Measurements from ENCODE around the gene CFD.

The CFD gene

DNA sequence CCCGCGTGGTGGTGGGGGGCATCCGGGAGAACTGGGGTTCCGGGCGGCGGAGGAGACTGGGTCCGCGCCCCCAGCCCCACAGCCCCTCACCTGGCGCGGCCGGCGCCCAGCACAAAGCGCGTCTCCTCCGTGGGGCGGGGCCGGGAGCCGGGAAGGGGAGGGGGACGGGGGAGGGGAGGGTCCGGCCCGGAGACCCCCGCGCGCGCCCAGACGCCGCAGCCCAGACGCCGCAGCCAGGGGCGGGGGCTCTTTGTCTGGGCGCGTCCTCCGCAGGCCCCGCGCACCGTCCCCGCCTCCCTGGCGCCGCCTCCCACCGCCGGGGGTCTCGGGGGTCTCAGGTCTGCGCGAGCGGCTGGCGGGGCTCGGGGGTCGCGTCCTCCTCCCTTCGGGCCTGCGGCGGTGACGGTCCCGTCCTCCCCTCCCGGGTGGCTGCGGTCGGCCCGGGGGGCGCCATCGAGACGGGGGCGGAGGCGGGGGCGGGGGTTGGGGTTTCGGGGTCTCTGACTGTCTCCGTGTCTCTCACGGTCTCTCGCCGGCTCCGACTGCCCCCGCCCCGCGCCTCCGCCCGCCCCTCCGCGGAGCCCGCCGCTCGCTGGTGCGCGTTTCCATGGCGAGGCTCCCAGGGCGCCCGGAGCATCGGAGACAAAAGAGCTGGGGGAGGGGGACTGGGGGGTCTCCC is 37.5 kb upstream of the CFD start, which contains the start of gene PLPPR3:
Gene PLPPR3, minus strand, starts transcription at position 131 of the 679 bp plus-strand sequence. CDS start 396 bp downstream, outside the sequence.
- TF ChIP-seq, protein P1, sequence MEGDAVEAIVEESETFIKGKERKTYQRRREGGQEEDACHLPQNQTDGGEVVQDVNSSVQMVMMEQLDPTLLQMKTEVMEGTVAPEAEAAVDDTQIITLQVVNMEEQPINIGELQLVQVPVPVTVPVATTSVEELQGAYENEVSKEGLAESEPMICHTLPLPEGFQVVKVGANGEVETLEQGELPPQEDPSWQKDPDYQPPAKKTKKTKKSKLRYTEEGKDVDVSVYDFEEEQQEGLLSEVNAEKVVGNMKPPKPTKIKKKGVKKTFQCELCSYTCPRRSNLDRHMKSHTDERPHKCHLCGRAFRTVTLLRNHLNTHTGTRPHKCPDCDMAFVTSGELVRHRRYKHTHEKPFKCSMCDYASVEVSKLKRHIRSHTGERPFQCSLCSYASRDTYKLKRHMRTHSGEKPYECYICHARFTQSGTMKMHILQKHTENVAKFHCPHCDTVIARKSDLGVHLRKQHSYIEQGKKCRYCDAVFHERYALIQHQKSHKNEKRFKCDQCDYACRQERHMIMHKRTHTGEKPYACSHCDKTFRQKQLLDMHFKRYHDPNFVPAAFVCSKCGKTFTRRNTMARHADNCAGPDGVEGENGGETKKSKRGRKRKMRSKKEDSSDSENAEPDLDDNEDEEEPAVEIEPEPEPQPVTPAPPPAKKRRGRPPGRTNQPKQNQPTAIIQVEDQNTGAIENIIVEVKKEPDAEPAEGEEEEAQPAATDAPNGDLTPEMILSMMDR (IDR thresholded peaks at IDR 0.05), result no peak

DNA sequence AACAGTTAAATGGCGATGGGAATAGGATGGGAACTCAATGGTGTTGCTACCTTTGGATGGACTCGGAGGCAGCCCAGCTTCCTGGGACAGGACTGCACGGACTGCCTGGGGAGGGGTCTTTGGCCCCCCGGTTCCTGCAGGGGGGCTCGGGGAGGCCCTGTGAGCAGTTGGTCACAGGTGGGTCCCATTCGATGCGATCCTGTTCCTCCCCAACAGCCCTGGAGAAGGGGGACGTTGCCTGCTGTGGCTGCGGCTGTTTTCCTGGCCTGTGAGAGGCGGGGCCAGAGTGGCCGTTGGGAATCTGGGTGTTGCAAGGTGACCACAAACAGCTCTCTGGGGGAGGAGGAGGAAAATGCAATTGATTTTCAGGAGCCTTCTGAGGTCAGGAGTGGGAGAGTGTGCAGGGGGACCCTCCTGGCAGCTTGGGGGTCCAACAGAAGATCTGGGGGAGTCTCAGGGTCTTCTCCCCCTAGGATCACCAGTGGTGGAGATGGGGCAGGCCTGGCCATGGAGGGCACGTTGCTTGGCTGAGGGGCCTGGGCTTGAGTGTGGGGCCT is 35.8 kb upstream of the CFD start:
- TF ChIP-seq, protein P1 (IDR thresholded peaks at IDR 0.05), result no peak

- TF ChIP-seq, protein P1 (IDR thresholded peaks at IDR 0.05), result no peak
Measured at GRCh38 chr19:824885-825284, 34.6 kb upstream of the CFD start.

GRCh38 chr19:825897-826644 is 33.4 kb upstream of the CFD start:
- TF ChIP-seq, protein P1 (IDR thresholded peaks at IDR 0.05), result no peak

GRCh38 chr19:827314-827709 is 32.2 kb upstream of the CFD start:
- TF ChIP-seq, protein P1 (IDR thresholded peaks at IDR 0.05), result no peak

GRCh38 chr19:827710-828321 is 31.6 kb upstream of the CFD start, which contains the start of gene AZU1:
AZU1 (plus strand) TSS chr19:827837; CDS start chr19:827847, 10 bp downstream.
- TF ChIP-seq, protein P1 (IDR thresholded peaks at IDR 0.05), result no peak

DNA sequence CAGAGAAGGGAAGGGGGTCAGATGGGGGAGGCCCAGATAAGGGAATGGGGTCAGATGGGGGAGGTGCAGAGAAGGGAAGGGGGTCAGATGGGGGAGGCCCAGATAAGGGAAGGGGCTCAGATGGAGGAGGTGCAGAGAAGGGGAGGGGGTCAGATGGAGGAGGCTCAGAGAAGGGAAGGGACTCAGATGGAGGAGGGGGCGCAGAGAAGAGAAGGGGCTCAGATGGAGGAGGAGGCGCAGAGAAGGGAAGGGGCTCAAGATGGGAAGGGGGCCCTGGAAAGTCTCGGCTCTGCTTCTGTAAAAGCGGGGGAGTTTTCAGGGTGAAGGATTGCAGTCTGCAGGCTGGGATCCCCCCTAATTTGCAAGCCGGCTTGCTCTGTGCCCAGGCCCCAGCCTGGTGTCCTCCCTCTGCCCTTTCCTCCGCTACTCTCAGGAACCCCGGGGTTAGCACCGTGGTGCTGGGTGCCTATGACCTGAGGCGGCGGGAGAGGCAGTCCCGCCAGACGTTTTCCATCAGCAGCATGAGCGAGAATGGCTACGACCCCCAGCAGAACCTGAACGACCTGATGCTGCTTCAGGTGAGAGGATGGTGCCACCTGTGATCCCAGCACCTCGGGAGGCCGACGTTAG is 30.2 kb upstream of the CFD start:
- TF ChIP-seq, protein P1 (IDR thresholded peaks at IDR 0.05), result no peak
